HG02938 (cell line): ENCODE results near the gene SMARCD3.

ENCODE experiments used
- ATAC-seq: cut with Tn5 transposase; IDR thresholded peaks from one replicate; pipeline ENCODE4 v1.9.1; 2021; ENCODE audit warnings: mild to moderate bottlenecking, moderate library complexity; ENCODE audit not compliant: unreplicated experiment

The SMARCD3 gene

DNA sequence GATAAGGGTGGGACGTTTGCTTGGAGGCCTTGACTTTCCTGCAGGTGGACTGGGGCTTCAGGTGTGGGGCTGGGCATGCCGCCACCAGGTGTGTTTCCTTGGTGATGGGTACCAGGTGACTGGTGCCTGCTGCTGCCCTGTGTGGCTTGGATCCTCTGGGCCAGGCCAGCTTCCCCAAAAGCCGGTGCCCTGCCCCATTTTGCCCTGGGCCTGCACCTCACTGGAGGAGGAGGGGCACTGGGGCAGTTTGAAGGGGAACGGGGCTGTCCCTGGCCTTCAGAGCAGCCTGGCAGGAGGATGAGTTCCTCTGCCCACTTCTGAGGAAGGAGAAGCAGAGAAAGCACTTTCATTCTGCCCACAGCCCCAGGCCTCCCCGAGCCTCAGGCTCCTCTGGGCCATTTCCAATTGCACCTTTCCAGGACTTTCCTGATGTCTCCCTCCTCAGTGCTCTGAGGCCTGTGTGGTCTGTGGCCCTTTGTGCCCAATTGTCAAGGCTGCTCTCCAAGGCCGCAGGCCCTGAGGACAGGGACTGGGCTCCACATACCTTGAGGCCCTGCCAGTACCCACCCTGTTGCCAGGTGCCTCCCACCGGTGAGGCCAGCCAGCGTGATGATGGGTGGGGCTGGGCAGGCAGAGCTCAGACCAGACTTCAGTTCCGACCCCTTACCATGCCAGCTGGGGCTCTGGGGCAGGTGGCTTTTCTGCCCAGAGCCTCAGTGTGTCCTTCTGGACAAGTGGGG is 25.3 kb upstream of the SMARCD3 start:
- ATAC-seq, result no peak

DNA sequence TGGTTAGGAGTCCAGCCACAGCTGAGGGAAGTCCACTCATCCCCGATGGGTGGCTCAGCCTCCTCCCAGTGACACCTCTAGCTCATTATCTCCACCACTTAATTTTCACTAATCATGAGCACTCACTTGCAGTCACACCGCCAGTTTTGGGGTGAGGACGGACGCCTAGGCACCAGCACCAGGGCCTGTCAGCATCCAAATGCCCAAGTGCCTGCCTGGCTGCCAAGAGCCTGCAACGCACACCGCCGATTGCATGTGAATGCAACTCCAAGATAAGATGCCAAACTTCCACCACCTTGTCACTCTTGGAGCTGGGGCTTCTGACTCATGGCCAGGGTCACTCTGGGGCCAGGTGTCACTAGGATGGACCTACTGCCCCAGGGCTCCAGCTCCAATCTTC is 24.4 kb upstream of the SMARCD3 start:
- no peak for ATAC-seq

DNA sequence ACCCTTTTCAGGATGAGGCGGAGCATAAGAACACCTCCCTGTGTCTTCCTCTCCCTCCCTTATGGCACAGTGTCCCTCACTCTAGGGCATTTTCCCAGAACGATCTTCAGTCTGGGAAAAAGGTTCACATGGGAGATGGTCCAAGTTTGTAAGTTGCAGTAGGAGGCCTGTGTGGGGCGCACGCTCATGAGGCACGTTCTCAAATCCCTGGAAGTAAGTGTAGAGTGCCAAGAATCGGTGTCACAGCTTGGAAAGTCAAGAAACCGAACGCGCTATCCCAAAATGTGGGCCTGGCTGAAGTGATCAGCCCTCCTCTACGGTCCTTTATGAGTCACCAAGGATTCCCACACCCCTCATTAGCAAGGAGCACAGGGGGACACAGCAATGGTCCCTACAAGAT is 23.9 kb upstream of the SMARCD3 start:
- no peak for ATAC-seq

DNA sequence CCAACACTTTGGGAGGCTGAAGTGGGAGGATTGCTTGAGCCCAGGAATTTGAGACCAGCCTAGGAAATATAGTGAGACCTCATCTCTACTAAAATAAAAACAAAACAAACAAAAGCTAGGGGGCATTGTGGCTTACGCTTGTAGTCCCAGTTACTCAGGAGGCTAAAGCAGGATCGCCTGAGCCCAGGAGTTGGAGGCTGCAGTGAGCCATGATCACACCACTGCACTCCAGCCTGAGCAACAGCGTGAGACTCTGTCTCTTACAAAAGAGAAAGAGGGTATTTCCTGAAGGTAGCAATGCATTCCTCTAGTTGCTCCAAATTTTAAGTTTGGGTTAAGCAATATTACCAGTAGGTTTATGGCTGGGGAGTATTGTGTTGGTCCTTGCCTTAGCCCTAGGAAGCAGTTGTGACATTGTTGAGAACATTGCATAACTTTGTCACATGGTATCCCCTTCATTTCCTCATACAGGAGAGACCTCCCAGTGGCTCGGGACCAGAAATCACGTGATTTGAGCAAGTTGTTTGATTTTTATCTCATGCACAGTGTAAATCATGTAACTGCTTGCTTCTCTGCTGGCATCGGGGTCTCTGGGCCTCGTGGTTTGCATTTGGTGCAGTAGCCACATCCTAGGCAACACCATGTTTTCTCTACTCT is 23.3 kb upstream of the SMARCD3 start:
- ATAC-seq, result no peak

DNA sequence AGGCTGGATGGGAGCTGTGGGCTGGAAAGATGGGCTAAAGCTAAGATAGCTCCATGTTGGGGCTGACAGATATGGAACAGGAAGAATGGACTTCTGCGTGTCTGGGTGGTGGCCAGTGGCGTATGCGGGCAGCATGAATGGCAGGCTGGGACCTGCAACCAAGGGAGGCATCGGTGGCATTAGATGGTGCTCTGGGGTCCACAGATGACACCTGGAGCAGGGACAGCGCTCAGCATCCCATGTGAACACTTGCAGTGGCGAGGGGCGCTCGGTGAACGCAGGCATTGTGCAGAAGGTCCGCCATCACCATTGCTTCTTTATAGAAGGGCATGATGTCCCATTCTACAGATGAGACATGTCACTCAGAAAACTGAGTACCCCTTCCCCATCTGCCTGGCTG is 21.0 kb upstream of the SMARCD3 start:
- no peak for ATAC-seq

DNA sequence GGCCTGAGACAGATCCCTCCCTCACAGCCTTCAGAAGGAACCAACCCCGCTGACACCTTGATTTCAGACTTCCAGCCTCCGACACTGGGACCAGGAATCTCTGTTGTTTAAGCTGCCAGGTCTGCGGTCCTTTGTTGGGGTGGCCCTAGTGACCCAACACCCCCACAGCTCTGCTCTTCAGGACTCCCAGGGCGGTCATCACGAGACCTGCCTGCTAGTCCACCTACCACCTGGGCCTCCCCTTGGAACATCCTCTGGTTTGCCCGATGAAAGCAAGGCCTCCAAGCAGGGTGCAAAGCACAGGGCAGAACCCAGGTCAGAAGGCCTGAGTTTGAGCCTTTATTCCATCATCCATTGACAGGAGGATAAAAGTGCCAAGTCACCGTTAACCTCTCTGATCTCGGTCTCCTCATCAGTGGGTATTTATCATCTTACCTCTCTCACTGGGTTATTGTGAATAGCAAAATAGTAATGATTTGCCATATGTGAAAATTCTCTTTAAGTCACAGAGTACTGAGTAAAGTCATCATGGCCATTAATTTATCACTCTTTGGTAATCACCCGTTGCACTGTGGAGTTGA is 16.9 kb upstream of the SMARCD3 start:
- ATAC-seq, result no peak

DNA sequence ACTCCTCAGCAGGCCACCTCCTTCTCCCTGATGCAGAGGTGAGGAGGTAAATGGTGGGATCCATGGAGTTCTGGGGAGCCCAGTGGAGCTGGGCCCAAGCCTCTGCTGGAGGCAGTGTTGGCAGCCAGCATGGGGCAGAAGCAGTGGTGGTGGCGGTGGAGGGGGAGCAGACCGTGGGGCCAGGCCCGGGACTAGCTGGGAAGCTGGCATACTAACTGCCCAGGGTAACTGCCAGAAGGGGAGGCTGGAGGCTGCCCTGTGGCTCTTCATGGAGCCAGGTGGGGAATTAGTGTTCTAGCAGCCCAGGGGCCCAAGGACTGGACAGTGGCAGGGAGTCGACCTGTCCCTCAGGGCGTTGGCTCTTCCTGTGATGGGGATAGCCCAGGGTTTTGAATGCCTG is 16.1 kb upstream of the SMARCD3 start:
- no peak for ATAC-seq

DNA sequence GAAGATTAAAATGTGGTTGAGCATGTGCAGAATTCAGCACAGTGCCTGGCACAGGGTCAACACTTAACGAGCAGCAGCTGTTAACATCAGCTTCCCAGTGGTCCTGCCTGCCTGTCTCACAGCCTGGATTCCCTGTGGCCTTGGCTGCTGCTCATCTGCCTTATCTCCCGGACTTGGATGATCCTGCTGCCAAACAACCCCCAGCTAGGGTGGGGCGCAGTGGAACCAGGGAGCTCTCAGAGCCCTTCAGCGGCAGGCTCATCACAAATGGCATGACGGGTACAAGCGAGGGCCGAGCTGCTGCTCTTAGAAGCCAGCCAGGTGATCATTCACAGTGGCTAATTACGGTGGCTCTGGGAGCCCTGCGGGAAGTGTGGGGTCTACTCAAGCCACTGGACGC is 13.0 kb upstream of the SMARCD3 start:
- ATAC-seq, result no peak

DNA sequence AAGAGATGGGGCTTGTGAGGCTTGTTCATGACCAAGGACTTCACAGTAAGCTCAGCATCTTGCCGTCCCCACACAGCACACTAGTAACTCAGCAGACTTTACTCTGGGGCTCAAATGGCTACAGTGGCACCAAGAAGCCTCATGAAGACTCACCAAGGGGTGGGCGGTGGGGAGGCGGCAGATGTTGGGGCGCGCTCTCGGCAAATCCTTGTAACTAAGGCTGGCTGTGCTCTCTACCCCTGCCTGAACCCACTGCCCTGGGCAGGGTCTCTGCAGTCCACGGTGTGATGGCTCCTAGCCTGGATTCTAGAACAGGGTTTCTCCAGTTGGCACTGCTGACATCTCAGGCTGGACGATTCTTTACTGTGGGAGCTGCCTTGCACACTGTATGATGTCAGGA is 12.4 kb upstream of the SMARCD3 start:
- no peak for ATAC-seq

DNA sequence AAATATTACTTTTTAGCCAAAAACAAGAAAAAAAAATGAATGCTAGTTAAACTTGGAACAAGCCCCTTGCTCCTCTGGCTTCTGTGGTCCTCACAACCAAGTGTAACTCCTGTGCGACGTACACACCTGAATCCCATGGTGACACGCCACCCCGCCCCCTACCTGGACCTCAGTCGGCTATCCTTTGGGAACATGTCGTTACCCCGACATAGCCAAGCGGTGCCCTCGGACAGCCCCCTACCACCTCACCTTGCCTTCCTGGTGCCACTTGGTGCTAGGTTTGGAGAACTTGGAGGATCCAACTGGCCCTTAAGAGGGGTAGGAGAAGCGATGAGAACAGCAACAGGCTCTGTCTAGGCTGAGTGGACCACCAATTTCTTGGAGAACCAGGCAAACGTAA is 12.0 kb upstream of the SMARCD3 start:
- ATAC-seq, result no peak

DNA sequence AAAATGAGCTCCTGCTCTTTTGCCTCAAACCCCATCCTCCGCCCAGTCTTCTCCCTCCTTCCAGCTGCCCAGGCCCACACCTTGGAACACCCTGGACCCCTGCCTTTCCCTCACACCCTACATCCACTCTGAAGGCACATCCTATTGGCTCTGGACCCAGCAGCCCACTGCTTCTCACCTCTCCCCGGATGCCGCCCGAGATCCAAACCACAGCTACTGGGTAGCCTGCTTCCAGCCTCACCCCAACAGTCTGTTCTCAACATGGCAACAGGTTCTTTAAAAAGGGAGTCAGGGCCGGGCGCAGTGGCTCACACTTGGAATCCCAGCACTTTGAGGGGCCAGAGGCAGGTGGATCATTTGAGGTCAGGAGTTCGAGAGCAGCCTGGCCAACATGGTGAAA is 9.5 kb upstream of the SMARCD3 start:
- no peak for ATAC-seq

DNA sequence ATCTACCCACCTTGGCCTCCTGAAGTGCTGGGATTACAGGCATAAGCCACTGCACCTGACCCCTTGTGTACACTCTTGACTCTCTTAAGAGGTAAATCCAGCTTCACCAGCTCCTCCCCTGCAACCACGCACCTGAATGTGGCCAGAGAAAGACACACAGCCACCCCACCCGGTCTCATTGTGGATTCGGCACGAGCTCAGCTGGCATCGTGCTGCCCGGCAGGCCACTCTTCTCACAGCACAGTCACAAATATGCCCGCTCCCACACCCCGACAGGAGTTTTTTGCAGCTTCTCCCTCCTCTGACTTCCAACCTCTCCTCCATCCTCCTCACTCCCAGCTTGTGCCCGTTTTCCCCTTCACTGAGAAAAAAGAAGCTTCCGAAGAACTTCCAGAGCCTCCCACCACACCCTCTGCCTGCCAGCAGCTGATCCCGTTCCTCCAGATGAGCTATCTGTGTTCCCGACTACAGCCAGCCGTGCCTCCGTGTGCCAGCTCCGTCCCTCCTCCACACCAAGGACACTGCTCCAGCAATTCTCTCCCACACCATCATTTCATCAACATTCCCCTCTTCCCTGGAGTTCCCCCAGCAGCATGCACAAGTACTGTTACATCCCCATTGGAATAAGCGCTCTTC is 8.0 kb upstream of the SMARCD3 start:
- ATAC-seq, result no peak

DNA sequence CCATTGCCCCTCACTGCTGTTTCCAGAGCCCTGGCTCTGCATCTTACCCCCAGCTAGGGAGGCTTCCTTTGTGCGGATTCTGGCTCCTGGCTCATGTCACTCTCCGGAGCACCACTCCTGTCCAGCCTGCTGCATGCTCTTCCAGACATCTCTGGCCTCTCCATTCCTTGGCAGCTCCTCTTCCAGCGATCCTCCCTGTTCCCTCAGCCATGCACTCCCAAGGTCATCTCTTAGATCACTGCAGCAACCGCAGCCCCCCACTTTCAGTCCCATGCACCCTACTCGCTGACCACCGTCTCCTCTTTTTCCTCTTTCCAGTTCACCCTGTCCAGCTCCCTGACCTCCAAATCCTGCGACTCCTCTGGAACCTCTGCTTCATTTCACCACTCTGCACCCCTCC is 6.9 kb upstream of the SMARCD3 start:
- ATAC-seq, result no peak

DNA sequence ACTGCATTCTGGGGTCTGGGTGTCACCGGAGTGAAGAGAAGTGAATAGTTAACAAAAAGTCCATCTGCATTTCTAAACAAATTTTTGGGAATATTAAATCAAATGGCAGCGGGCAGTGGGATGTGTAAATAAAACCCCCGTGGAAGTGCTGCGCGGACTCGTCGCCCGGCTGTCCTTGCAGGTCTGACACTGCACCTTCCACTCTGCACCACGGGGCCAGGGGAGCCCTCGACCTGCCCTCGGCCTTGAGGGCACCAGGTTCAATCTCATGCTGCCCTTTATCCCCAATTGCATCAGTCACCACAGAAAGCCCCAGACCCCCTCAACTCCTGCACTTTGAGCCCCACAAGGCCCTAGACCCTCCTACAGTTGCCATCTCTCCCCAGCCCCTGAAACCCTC is 6.4 kb upstream of the SMARCD3 start:
- ATAC-seq, result no peak

DNA sequence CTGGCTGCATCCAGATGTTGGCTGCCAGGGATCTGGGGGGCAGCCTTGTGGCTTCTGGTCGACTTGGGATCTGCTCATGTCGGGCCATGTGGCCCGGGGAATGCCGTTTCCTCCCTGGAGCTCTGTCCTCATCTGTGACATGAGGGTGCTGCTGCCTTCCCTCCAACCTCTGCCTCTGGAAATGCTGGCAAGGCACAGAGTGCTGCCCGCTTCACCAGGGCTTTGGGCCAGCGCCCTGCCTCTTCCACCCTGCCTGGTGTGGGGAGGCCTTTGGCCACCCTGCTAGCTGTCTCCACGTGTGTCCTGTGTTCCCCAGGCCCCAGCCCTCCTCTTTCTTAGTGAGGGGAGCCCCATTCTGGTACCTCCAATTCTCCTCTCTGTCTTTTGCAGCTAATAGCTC is 5.8 kb upstream of the SMARCD3 start:
- no peak for ATAC-seq

DNA sequence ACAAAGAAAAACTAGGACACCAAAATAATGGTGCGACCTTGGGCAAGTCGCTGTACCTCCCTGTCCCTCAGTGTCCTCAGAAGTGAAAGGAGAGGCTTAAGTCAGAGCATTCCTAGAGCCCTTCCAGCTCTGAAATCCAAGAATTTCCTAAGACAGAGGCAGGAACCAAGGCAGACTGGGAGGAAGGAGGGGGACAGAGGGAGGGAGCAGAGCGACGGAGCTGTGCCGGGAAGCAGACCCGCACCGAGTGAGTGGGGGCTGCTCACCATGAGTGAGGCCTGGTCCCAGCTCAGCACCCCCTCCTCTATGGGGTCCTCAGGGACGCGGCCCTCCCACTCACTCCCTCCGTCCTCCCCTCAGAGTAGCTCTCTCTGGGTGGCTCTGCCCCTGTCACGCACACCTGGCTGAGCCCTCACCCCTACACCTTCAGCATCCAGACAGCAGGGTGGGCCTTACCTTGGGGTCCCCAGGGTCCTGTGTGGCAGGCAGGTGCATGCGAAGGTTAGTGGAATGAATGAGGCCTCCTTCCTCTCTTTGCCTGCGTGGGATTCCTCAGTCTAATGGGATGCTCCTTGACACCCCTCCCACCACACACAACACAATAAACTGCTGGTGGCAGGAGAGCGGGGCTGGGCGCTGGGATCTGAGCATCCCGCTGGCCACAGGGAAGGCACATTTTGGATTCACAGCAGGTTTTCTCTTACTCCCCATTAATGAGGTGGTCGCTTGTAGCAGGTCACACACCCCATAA is 4.6 kb upstream of the SMARCD3 start:
- no peak for ATAC-seq

DNA sequence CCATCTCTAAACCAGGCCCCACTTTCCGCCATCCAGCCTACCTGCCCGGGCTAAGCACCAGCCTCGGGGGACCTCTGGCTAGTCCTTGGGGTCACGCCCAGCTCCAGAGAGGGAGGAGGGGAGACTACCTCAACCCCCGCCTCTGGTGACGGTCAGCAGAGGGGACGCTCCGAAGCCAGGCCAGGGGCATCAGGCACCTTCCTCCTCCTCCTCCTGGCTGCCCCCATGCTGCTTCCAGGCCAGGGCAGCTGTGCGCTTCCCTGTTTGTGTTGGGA is 4.0 kb upstream of the SMARCD3 start:
- no peak for ATAC-seq

DNA sequence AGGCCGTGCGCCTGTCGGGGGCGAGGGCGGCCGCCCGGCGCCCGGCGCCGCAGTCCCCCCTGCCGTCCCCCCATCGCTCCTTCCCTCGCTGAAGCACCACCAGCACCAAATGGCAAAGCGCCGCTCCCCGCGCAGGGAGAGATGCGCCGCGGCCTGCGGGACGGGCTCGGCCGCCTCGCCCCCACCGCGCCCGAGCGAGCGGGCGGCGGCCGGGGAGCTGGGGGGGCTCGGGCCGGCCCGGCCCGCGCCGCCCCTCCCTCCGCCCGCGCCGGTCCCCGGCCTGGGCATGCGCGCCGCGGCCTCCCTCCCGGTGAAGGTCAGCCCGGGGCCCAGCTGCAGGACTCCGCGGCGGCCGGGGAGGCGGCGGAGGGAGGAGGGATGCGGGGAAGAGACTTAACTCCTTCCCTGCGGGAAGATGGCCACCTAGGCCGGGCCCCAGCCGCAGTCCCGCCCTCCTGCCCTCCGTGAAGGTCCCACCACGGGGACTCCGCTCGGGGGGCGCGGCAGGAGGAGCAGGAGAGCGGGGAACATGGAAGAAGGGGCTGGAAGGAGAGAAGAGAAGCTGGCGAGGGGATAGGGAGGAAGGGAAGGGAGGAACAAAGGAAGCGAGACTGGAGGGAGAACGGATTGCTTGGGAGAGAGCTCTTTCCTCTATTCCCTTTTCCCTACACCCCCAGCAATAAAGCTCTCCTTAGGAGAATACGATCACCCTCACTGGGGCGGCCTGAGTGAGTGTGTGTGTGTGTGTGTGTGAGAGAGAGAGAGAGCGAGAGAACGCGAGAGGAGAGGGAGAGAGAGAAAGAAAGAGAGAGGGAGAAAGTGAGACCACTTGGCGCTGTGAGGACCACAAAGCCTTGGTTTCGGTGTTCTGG is 3.4 kb upstream of the SMARCD3 start:
- no peak for ATAC-seq

DNA sequence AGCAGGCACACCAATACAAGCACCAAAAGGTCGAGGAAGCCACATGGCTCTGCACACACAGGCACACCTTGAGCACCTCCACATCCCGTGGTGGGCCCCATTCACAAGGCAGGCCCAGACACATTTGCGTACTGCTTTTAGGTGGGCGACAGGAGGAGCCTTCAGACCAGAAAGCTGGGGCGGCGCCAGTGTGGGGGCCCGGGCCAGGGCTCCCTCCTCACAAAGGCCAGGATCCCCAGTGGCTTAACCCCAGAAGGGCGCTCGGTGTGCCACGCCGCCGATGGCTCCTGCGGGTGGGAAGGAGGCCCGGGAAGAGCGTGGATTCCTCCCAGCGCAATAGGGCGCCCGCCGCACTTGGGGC is 2.8 kb upstream of the SMARCD3 start:
- no peak for ATAC-seq

DNA sequence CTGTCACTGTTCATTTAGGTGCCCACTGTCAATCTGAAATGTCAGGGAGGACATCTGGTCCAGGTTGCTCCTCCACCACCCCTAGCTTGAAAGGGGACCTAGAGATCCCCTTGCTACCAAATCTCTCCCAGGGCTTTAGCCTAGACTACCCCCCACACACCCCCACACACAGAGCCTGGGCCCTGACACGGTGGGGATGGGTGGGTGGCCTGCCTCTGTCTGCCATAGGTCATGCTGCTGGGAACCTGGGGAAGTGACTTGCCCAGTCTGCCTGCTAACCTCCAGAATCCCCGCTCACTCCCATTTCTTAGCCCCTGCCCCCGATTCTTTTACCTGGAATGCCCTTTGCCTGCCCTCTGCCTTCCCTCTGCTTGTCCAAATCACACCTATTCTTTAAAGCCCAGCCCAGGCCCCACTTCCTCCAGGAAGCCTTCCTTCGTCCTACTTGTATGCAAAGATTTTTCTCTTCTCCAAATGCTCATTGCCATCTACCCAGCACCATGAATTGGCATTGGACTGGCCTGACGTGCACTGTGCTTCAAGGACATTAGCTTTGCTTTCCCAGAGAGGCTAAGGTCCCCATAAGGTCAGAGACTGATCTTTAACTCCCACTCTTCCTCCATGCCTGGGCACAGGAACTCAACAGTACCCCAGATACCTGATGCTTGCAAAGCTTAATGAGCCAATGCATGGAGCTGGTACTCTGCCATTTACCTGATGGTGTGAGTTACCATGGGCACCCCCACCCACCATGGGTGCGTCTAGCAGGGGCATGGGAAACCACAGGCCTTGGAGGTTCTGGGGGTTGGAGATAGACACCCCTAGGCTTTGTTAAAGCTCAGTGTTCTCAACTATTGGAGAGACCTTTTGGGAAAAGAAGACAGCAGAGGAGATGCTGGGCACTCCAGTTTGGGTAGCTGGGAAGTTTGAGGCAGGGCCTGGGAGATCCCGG is 2.0 kb upstream of the SMARCD3 start:
- no peak for ATAC-seq
